Neuronal stem cell (in vitro differentiated cells): ENCODE data around the gene TMEM108.

ENCODE experiments used
- DNase-seq: peaks from one replicate; pipeline ENCODE4 v3.0.0-alpha.2; 2013; ENCODE audit warnings: low spot score
- H2AFZ ChIP-seq: one replicate; pipeline ENCODE4 v1.6.1; 2013; ENCODE audit warnings: mild to moderate bottlenecking, low read length, inconsistent platforms
- H2AK5ac ChIP-seq: 2 replicates; pipeline ENCODE4 v1.6.1; 2013; ENCODE audit warnings: low read depth, mild to moderate bottlenecking, inconsistent platforms, low read length, moderate library complexity, mixed read lengths
- H2BK120ac ChIP-seq: 2 replicates; pipeline ENCODE4 v1.6.1; 2013; ENCODE audit warnings: low read depth, mild to moderate bottlenecking, inconsistent platforms, low read length, moderate library complexity, mixed read lengths
- H2BK12ac ChIP-seq: one replicate; pipeline ENCODE4 v1.6.1; 2013; ENCODE audit warnings: low read length, inconsistent platforms
- H2BK15ac ChIP-seq: 2 replicates; pipeline ENCODE4 v1.6.1; 2013; ENCODE audit warnings: mild to moderate bottlenecking, low read length, inconsistent platforms, mixed read lengths
- H2BK5ac ChIP-seq: one replicate; pipeline ENCODE4 v1.6.1; 2013; ENCODE audit warnings: inconsistent platforms, mild to moderate bottlenecking, low read length, moderate library complexity
- H3K14ac ChIP-seq: one replicate; pipeline ENCODE4 v1.6.1; 2013; ENCODE audit warnings: low read length, inconsistent platforms
- H3K18ac ChIP-seq: 2 replicates; pipeline ENCODE4 v1.6.1; 2013; ENCODE audit warnings: low read length, inconsistent platforms
- H3K23ac ChIP-seq: 2 replicates; pipeline ENCODE4 v1.6.1; 2013; ENCODE audit warnings: low read depth, mild to moderate bottlenecking, mixed read lengths, low read length, inconsistent platforms; ENCODE audit not compliant: poor library complexity
- H3K27ac ChIP-seq: replicated peaks from 3 replicates; pipeline ENCODE4 v1.5.1; 2013; ENCODE audit warnings: low read length, inconsistent platforms
- H3K27me3 ChIP-seq, 3 experiments: 2 replicates each; pipeline ENCODE4 v1.6.1; 2013; ENCODE audit warnings: low read length in 3 of 3, mild to moderate bottlenecking in 2 of 3, inconsistent platforms in 1 of 3, low read depth in 1 of 3, mixed read lengths in 1 of 3, moderate library complexity in 1 of 3; ENCODE audit not compliant: control insufficient read depth in 3 of 3, insufficient read depth in 3 of 3
- H3K36me3 ChIP-seq, 2 donors: replicated peaks in 1 of 2; 2 replicates each; pipeline ENCODE4 v1.6.1; 2013; ENCODE audit warnings: low read length in 2 of 2; ENCODE audit not compliant: control insufficient read depth in 2 of 2, insufficient read depth in 2 of 2
- H3K4ac ChIP-seq: 2 replicates; pipeline ENCODE4 v1.6.1; 2013; ENCODE audit warnings: inconsistent platforms, mild to moderate bottlenecking, low read length, moderate library complexity
- H3K4me1 ChIP-seq, 2 donors: 1 replicate in 1 of 2; 2 replicates in 1 of 2; pipeline ENCODE4 v1.6.1; 2013; ENCODE audit warnings: low read length in 2 of 2, low read depth in 1 of 2; ENCODE audit not compliant: control insufficient read depth in 2 of 2, insufficient read depth in 1 of 2
- H3K4me2 ChIP-seq: one replicate; pipeline ENCODE4 v1.6.1; 2013; ENCODE audit warnings: mild to moderate bottlenecking, low read length, inconsistent platforms; ENCODE audit not compliant: insufficient read depth, poor library complexity, severe bottlenecking
- H3K4me3 ChIP-seq, 2 donors: 2 replicates each; pipeline ENCODE4 v1.5.1; 2013; ENCODE audit warnings: low read length in 2 of 2, mild to moderate bottlenecking in 2 of 2, inconsistent platforms in 1 of 2, moderate library complexity in 1 of 2
- H3K79me1 ChIP-seq: one replicate; pipeline ENCODE4 v1.6.1; 2013; ENCODE audit warnings: low read depth, mild to moderate bottlenecking, inconsistent platforms, low read length, moderate library complexity
- H3K9ac ChIP-seq: one replicate; pipeline ENCODE4 v1.6.1; 2013; ENCODE audit warnings: mild to moderate bottlenecking, low read depth, low read length, inconsistent platforms; ENCODE audit not compliant: poor library complexity
- H3K9me3 ChIP-seq, 2 donors: replicated peaks in 1 of 2; 2 replicates each; pipeline versions ENCODE3 to v1.6.1; 2013; ENCODE audit warnings: low read length in 2 of 2, mild to moderate bottlenecking in 2 of 2, inconsistent platforms in 1 of 2, low read depth in 1 of 2, mixed read lengths in 1 of 2, moderate library complexity in 1 of 2; ENCODE audit not compliant: control insufficient read depth in 2 of 2, insufficient read depth in 1 of 2
- H4K8ac ChIP-seq: one replicate; pipeline ENCODE4 v1.6.1; 2013; ENCODE audit warnings: low read depth, mild to moderate bottlenecking, inconsistent platforms, low read length, moderate library complexity
- H4K91ac ChIP-seq: one replicate; pipeline ENCODE4 v1.6.1; 2013; ENCODE audit warnings: low read length, low read depth, mild to moderate bottlenecking, inconsistent platforms; ENCODE audit not compliant: poor library complexity
- WGBS, 2 donors: extraction: QIAGEN DNeasy Blood & Tissue Kit; methylation state at CpG; one replicate each; pipeline ENCODE4 v1.1.7; 2013; ENCODE audit warnings: missing lambda C conversion rate in 2 of 2, mixed read lengths in 1 of 2; ENCODE audit not compliant: insufficient read length in 2 of 2, insufficient replicate concordance in 1 of 2; ENCODE audit errors: extremely low coverage in 2 of 2; 5-methylcytosine and 5-hydroxymethylcytosine counted together

The TMEM108 gene

DNA sequence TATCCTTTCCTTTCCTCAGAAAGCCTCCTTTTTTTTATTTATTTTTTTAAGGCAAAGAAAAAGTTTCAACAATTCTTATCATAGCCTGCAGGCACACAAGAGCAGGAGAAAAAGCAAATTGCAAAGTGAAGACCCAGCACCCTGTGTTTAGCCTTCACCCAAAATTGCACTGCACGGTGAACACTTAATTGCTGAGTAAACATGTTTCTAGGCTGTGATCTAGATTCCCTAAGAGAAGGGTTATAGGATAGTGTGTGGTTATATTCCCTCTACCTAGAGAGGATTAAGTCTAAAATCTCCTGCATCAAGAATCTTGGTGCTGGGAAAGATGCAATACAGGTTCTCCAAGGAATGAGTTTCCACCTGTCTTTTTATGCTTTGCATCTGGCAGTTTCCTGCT lies 291.4 kb downstream of the TMEM108 start:
- Histone ChIP-seq H3K27ac (no peak overlapping the region), H3K9ac (no peak overlapping the region), H2BK120ac (no peak overlapping the region), H2BK5ac (no peak overlapping the region), H3K79me1 (no peaks in the 10 kb centered on the region), H2BK15ac (no peak overlapping the region), H2AFZ (no peak overlapping the region), H3K36me3 (no peaks in the 10 kb centered on the region), H3K4me3 (no peak overlapping the region), H2AK5ac (no peak overlapping the region), H3K9me3 (no peaks in the 10 kb centered on the region), H3K23ac (no peak overlapping the region), H3K4ac (no peak overlapping the region), H3K14ac (no peak overlapping the region), H3K4me2 (no peak overlapping the region), H3K18ac (no peak overlapping the region), H4K91ac (no peak overlapping the region), H3K27me3 (no peaks in the 10 kb centered on the region), H4K8ac (no peak overlapping the region), H2BK12ac (no peak overlapping the region), H3K4me1 (no peaks in the 10 kb centered on the region)
- no CpG with 5 or more reads among the region's 1 CpG for WGBS, 2 donors
- DNase-seq: no peak

DNA sequence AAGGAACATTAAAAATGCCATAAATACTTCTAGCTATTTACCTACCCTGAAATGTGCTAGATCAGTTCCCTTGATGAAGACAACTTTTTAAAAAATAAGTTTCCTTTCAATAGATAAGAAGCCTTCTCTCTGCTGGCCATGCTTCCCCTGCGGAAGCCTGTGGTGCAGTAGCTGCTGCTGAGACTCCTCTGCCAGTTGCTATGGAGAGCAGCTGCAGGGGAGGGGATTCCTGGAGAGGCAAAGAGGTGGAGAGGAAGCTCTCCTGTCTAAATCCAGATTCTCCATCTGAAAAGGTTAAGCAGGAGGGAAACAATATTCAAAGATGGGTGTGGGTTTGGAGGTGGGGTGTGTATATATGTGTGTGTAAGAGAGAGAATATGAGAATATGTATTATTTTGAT lies 291.9 kb downstream of the TMEM108 start:
- Histone ChIP-seq H3K4me1 (no peaks in the 10 kb centered on the region), H2BK12ac (no peak overlapping the region), H3K14ac (no peak overlapping the region), H3K9me3 (no peaks in the 10 kb centered on the region), H3K79me1 (no peaks in the 10 kb centered on the region), H3K27me3 (no peaks in the 10 kb centered on the region), H2AFZ (no peak overlapping the region), H4K91ac (no peak overlapping the region), H3K18ac (no peak overlapping the region), H3K23ac (no peak overlapping the region), H3K27ac (no peak overlapping the region), H2BK15ac (no peak overlapping the region), H3K36me3 (no peaks in the 10 kb centered on the region), H3K4me2 (no peak overlapping the region), H2AK5ac (no peak overlapping the region), H3K9ac (no peak overlapping the region), H2BK5ac (no peak overlapping the region), H3K4ac (no peak overlapping the region), H2BK120ac (no peak overlapping the region), H3K4me3 (no peak overlapping the region), H4K8ac (no peak overlapping the region)
- whole genome bisulfite sequencing, 2 donors: no CpG with 5 or more reads among the region's 1 CpG
- peak; percentile 18 for DNase-seq

GRCh38 chr3:133330522-133330921 lies 292.3 kb downstream of the TMEM108 start:
- no peaks in the 10 kb centered on the region for H3K27me3 ChIP-seq
- no peaks in the 10 kb centered on the region for H3K9me3 ChIP-seq
- H3K14ac ChIP-seq: no peak overlapping the region
- no peak for DNase-seq
- H2AFZ ChIP-seq: no peak overlapping the region
- H2AK5ac ChIP-seq: no peak overlapping the region
- no peak overlapping the region for H4K8ac ChIP-seq
- no peak overlapping the region for H3K9ac ChIP-seq
- no peak overlapping the region for H2BK120ac ChIP-seq
- no peak overlapping the region for H3K4me3 ChIP-seq
- no peak overlapping the region for H3K4me2 ChIP-seq
- H3K4me1 ChIP-seq: no peaks in the 10 kb centered on the region
- no peak overlapping the region for H3K4ac ChIP-seq
- no peak overlapping the region for H2BK12ac ChIP-seq
- no peak overlapping the region for H2BK15ac ChIP-seq
- H3K27ac ChIP-seq: no peak overlapping the region
- H3K36me3 ChIP-seq: no peaks in the 10 kb centered on the region
- no peak overlapping the region for H2BK5ac ChIP-seq
- H4K91ac ChIP-seq: no peak overlapping the region
- H3K23ac ChIP-seq: no peak overlapping the region
- H3K18ac ChIP-seq: no peak overlapping the region
- no peaks in the 10 kb centered on the region for H3K79me1 ChIP-seq

DNA sequence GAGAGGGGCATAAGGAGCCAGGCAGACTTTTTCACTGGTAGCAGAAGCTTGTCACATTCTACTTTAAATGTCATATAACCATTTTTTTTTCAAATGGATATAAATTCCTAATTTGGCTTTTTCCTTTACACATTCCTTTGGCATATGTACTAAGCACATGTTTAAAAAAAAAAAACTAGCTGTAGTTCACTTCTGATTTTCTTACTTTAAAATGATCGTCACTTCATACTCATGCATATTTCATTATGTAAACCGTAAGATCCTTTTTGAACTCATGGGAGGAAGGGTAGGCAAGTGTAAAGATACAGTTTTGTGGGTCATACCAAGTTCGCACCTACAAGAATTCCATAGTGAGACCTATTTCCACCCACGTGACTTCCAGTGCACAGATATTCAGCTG lies 316.5 kb downstream of the TMEM108 start:
- H3K14ac ChIP-seq: no peak overlapping the region
- no peak overlapping the region for H3K23ac ChIP-seq
- no peak overlapping the region for H2BK12ac ChIP-seq
- no peak for DNase-seq
- H3K27me3 ChIP-seq: no peaks in the 10 kb centered on the region
- H2BK120ac ChIP-seq: no peak overlapping the region
- no peak overlapping the region for H2BK15ac ChIP-seq
- H4K8ac ChIP-seq: no peak overlapping the region
- H3K4me3 ChIP-seq: no peak overlapping the region
- WGBS, 2 donors: no CpG with 5 or more reads among the region's 4 CpGs
- no peak overlapping the region for H2AK5ac ChIP-seq
- H3K36me3 ChIP-seq: no peaks in the 10 kb centered on the region
- H3K4ac ChIP-seq: no peak overlapping the region
- no peak overlapping the region for H3K27ac ChIP-seq
- no peak overlapping the region for H2AFZ ChIP-seq
- H3K9me3 ChIP-seq: no peaks in the 10 kb centered on the region
- H3K79me1 ChIP-seq: no peaks in the 10 kb centered on the region
- peaks cover 0 to 12% of the 10 kb centered on the region in 2 donors for H3K4me1 ChIP-seq
- H3K18ac ChIP-seq: no peak overlapping the region
- H4K91ac ChIP-seq: no peak overlapping the region
- no peak overlapping the region for H2BK5ac ChIP-seq
- H3K9ac ChIP-seq: no peak overlapping the region
- no peak overlapping the region for H3K4me2 ChIP-seq
